Fibroblast of upper back skin (primary cell): ENCODE results near the gene SLC6A17.

Experiments
- DNase-seq: peaks from one replicate; pipeline ENCODE4 v3.0.0-alpha.2; 2013

SLC6A17 gene

DNA sequence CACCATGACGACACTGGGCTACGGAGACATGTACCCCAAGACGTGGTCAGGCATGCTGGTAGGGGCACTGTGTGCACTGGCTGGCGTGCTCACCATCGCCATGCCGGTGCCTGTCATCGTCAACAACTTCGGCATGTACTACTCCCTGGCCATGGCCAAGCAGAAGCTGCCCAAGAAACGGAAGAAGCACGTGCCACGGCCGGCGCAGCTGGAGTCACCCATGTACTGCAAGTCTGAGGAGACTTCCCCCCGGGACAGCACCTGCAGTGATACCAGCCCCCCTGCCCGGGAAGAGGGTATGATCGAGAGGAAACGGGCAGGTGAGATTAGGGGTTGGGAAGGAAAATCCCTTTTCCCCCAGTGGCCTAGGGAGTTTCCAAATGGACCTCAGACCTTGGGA, 73.3 kb downstream of the SLC6A17 start:
- no peak for DNase-seq

DNA sequence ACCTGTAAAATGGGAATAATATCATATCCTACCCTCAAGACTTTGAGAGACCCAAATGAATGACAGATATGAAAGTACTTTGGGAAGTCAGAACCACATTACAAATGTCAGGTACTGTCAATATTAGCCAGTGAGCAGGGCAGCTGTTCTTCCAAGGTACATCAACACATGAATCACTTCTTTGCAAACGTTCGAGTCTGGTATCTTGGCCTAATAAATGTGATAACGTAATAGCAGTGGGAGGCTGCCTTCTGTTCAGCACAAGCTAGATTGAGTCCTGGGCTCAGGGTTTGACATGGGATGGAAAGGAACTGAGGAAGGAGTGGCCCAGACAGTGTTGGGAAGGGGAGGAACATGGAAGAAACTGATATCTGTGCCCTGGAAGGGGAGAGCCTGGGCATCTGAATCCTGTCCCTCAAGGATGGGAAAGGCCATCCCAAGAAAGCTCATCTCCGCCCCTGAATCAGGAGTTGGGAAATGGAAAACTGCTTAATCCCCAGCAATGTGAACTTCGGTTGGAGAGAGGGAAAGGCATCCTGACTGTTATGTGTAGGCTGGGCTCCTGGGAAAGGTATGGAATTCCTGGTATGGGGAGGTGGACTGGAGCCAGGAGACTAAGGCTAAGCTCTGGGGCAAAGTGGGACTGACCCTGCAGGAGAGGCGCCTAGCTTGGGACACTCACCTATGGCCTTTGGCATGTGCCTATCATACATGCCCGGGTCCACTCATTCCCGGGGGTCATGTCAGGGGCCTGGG, 74.1 kb downstream of the SLC6A17 start:
- DNase-seq: peak; percentile 23

GRCh38 chr1:110225212-110225611, 74.9 kb downstream of the SLC6A17 start:
- no peak for DNase-seq

- DNase-seq: no peak
Observed at GRCh38 chr1:110225756-110226404, 75.6 kb downstream of the SLC6A17 start.

- no peak for DNase-seq
Observed at GRCh38 chr1:110227774-110228173, 77.5 kb downstream of the SLC6A17 start.

- DNase-seq: no peak
Observed at GRCh38 chr1:110228381-110228780, 78.1 kb downstream of the SLC6A17 start.

GRCh38 chr1:110228869-110229268, 78.6 kb downstream of the SLC6A17 start:
- DNase-seq: no peak

DNA sequence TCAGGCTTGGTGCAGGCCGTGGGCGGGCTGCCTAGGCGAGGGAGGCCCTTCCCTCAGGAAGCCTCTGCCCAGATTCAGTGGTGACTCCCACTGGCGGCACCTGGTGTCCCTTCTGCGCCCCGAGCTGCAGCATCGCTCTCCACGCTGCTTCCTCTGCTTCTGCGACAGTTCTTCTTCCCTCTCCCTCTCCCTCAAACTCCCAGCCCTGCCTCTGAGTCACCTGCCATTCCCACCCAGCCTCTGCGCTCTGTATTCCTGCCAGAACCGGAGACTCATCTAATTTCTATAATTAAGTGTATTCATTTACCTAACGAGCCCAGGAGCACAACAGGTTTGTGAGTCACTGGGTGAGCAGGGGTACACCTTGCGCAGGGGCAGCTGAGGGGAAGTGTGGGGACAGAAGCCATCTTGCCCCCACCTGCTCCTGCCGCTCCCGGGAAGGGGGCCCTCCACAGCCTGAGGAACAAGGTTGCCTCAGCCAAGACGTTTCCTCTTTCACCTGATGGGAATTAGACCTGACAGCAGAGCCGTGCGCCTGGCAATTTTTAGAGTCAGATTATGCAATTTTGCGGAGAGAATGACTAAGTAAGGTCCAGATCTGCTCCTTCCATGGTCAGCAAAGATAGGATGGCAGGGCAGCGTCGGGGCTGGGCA, 79.2 kb downstream of the SLC6A17 start:
- DNase-seq: no peak

DNA sequence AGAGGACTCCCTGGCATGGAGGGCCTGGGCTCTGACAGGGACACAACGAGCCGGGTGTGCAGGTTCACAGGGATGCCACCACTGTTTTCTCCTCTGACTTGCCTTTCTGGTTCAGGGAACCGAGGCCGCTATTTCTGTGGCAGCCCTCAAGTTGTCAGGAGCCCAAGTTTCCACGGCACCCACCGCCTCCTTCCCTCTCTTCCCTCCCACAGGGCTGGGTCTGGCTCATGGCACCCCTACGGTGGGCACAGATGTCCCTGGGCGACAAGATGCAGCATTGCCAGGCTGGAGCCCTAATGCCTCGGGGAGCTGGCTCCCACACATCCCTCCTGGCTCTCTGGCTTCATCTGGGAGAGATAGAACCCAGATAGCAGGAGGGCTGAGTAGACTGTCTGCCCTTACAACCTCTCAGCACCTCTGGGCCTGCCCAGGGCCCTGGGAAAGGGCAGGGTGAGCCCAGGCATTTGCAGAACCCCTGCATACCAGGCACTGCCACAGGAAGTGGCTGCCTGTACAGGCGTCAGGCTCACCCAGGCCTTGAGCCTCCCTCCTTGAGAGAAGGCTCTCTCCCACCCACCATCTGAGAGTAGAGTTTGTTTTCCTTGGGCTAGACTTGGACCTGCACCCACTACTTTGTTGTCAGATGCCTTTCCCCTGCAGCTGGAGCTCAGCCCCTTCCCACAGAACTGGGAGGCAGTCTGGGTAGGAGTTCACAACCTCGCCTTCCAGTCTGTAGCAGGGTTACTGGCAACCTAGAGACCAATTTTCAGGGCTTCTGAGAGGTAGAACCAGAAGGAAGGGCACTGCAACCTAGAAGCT, 80.3 kb downstream of the SLC6A17 start:
- no peak for DNase-seq

DNA sequence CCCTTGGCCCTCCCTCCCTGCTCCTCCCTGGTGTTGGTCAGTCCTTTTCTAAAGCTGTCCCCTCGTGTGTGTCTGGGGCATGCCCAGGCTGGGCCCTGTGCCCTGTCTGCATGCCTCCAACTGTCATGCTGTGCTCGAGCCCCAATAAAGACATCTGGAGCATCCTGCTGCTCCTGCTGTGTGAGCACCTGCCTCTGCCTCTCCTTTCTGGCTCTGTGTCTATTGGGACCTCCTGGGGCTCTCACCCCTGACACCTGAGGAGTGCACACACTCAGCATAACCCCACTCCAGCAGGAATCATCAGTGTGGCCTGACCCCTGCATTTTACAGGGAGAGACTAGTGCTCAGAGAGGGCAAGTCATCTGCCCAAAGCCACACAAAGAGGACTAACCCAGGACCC, 83.6 kb downstream of the SLC6A17 start:
- DNase-seq: no peak

- DNase-seq: no peak
Observed at GRCh38 chr1:110234691-110235090, 84.4 kb downstream of the SLC6A17 start.

GRCh38 chr1:110235181-110235833, 85.0 kb downstream of the SLC6A17 start:
- DNase-seq: no peak

DNA sequence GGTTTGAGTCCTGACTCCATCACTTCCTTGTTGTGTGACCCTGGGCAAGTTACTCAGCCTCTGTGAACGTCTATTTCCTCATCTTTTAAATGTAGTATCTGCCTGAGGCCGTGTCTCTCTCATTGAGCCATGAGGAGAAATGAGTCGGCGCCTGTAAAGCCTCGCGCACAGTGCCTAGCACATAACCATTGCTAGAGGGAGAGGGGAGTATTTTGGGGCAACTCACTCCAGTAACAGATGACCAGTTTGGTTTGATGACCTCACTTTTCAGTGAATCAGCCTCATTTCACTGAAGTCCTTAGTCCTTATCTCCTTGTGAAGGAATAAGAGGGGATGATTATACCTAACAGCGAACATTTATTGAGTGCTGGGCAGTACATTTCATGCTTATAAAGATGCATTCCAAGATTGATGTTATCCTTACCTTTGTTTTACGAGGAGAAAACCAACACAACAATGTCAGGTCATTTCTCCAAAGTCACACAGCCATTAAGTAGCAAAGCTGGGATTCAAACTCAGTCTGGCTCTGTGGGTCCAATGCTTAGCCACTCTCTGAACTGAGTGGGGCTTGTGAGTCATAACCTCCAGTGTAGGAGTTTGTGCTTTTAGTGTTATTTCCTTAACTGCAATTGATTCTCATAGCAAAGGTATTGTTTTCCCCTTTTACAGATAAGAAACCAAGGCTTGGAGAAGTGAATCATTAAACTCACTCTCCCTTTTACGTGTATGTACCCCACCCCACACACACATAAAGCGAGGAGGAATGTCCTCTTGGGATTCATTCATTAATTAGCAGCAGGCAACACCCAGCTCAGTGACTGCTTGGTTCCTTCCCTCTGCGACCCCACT, 85.8 kb downstream of the SLC6A17 start:
- DNase-seq: peak; percentile 54

DNA sequence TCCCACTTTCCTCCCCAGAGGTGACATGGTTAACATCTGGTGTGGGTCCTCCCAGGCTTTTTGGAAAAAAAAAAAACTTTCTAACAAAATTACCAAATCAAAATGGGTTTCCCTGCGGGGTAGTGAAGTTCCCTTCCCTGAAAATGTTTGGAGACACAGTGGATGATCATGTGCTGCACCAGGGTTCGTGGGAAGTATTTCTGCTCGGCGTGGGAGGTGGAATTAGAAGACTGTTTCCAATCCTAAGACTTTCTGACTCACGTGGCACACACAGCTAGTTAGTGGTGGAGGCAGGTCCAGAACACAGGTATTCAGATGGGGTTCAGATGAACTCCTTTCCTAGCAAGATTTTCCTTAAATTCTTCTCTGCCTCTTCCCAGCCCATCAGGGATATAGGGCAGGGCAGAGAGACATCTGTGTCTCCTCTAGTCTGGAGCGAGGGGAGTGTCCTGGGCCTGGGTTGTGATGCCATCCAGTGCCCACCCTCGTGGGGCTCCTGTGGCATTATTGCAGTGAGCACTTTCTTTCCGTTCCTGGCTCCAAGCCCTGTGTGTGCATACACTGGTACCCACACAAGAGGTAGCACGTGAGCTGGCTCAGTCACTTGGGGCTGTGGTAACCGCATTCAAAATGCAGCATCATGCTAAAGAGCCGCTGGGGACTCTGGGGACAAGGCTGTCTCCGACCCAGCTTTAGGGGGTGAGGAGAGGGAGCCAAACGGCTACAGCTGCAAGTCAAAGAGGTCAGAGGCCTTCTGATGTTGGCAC, 87.3 kb downstream of the SLC6A17 start:
- no peak for DNase-seq

DNA sequence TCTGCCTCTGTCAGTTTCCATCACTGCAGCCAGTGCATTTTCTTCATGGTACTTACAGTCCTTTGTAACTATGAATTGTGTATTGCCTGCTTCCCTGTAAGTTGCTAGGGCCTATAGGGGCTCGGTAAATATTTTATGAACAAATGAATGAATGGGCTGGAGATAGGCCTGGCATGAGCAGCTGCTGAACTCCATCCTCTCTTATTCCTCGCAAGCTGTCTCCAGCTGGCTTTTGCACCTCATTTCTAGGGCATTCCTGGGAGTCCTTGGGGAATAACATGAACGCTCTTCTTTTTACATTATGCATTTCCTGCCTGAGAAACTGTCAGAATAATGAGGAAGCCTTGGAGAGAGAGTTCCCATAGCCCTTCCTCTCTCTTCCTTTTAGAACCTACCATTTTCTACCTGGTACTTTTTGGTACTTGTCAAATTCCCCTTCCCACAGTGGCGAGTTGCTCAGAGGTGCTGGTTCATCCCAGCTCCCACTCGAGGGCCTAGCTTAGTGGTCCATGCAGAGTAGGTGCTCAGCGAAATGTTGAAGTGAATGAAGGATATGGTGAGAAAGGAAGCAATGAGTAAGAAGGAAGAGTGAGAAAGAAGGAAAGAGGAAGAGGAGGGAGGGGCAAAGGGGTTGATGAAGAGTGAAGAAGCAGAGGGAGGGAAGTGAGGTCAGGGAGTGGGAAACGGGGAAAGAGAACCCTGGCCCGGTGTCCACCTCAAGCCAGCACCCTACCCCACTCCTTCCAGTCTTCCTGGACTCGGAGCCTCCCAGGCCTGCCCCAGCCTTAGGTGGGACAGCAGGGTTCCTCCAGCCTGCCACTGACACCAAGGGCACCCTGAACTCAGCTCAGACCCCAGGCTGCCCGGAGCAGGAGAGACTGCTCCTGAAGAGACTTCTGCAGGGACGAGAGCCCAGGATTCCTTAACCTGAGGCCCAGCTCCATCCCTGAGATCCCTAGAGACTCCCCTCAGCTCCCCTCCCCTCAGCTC, 89.4 kb downstream of the SLC6A17 start:
- DNase-seq: peak; percentile 63

DNA sequence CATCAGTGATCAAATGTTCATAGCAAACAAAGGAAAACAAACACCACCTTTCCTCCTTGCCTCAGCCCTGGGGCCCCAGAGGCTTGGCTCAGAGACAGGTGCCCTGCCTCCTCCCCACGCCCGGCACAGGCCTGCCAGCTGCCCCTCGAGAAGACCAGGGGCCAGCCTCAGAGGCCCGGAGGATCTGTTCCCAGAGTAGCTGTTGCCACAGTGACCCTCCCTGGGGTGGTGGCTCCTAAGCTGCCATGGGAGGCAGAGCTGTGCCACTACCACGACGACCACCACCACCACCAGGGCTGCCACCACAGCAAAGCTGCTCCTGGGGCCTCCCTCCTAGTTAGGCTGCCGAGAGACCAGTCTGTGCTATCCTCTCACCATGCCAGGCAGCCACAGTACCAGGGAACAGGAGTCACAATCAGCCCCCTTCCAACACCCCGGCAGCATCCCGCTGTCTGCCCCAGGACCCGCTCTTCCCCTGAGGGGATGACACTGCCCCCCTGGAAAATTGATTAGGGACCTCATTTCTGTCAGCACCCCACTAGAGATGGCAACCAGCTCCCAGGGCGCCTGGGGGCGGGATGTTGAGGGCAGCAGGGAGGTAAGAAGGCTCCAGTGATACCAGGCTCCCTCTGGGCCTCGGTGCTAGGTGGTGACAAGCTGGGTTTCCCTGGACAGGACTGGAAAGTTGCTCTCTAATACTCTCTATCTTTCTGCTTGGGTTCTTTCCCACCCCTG, 90.3 kb downstream of the SLC6A17 start:
- no peak for DNase-seq

DNA sequence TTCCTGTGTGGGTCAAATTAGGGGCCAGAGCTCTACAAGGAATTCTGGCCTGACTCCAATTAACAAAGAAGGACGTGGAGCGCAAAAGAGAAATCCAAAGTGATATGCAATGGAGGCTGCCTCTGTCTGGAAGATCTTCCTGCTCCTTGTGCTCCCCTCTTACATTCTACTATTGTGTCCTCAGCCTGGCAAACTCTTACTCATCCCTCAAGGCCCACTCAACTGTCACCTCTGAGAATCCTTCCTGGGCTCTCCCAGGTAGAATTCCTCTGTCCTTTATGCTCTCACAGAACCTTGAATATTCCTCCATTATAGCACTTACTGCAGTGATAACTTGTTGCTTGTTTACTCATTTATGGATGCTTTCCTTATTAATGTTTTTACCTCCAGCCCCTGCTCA, 91.2 kb downstream of the SLC6A17 start:
- DNase-seq: no peak

- no peak for DNase-seq
Observed at GRCh38 chr1:110242062-110242461, 91.8 kb downstream of the SLC6A17 start.

DNA sequence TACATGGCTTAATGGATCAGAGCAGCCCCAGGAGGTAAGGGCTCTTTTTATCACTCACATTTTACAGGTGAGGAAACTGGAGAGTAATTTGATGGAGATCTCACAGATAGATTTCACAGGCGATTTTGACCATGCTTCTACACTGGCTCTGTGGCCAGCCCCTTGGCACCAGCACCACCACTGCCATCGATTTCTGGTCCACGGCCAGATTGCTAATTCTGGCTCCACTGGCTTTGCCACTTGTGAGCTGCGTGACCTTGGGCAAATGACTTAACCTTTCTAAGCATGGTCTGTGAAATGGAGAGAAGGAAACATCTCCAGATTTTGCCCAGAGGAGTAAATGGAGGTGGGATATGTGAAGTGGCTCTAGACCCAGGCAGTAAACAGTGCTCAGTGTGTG, 92.4 kb downstream of the SLC6A17 start:
- DNase-seq: no peak
